Loucy (cell line): Measurements from ENCODE around the gene SIPA1L3.

Experiments used
- EZH2phosphoT487 ChIP-seq: fragments of 200-600 bp; IDR thresholded peaks from 2 replicates; pipeline ENCODE4 v1.6.1; 2018; ENCODE audit warnings: antibody characterized with exemption, mild to moderate bottlenecking, moderate library complexity, borderline replicate concordance
- TF ChIP-seq, protein P1 (sequence below): fragments of 200-600 bp; sonication (generic); conservative IDR thresholded peaks from 2 replicates; pipeline ENCODE4 v1.5.1; 2014; ENCODE audit warnings: mild to moderate bottlenecking, antibody characterized with exemption, low read length

DNA sequence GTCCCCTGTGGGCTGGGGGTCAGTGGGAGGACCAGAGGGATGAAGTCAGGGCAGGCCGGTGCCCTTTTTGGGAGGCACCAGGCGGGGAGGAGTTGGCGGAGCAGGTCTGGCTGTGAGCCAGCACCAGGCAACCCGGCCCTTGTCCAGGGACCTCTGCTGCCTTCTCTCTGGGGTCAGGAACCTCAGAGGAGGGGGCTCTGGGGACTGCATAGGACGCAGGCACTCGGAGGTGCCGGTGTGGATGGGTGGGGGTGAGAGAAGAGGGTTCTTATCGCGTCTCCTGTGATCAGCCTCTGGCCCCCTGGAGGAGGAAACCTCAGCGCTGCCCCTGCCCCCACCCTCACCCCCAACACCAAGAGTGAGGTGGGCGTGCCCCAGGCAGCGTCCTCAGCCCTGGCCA is 300.5 kb downstream of the SIPA1L3 start:
- TF ChIP-seq, protein P1, sequence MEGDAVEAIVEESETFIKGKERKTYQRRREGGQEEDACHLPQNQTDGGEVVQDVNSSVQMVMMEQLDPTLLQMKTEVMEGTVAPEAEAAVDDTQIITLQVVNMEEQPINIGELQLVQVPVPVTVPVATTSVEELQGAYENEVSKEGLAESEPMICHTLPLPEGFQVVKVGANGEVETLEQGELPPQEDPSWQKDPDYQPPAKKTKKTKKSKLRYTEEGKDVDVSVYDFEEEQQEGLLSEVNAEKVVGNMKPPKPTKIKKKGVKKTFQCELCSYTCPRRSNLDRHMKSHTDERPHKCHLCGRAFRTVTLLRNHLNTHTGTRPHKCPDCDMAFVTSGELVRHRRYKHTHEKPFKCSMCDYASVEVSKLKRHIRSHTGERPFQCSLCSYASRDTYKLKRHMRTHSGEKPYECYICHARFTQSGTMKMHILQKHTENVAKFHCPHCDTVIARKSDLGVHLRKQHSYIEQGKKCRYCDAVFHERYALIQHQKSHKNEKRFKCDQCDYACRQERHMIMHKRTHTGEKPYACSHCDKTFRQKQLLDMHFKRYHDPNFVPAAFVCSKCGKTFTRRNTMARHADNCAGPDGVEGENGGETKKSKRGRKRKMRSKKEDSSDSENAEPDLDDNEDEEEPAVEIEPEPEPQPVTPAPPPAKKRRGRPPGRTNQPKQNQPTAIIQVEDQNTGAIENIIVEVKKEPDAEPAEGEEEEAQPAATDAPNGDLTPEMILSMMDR, result no peak
- TF ChIP-seq EZH2phosphoT487, result no peak
